HG03066 (cell line): ENCODE results near the gene PTPRU.
"Not testable (repeated sequence)": the region's sequence is repeated elsewhere in the genome, so short reads cannot be mapped to it uniquely, and the experiment has no call there.

ENCODE experiments used
- ATAC-seq: cut with Tn5 transposase; IDR thresholded peaks from one replicate; pipeline ENCODE4 v1.9.1; 2021; ENCODE audit warnings: low read depth; ENCODE audit not compliant: unreplicated experiment

The PTPRU gene

GRCh38 chr1:29284286-29284960, 48.1 kb downstream of the PTPRU start:
- no peak for ATAC-seq

GRCh38 chr1:29284961-29285560, 48.7 kb downstream of the PTPRU start:
- ATAC-seq, result no peak

GRCh38 chr1:29285771-29286170, 49.4 kb downstream of the PTPRU start:
- no peak for ATAC-seq

- no peak for ATAC-seq
Measured at GRCh38 chr1:29286194-29286767, 50.0 kb downstream of the PTPRU start.

GRCh38 chr1:29289493-29289892, 53.2 kb downstream of the PTPRU start:
- no peak for ATAC-seq

GRCh38 chr1:29290414-29290985, 54.2 kb downstream of the PTPRU start:
- ATAC-seq, result no peak

GRCh38 chr1:29291756-29292155, 55.4 kb downstream of the PTPRU start:
- no peak for ATAC-seq

GRCh38 chr1:29292344-29292743, 56.0 kb downstream of the PTPRU start:
- ATAC-seq, result no peak

- ATAC-seq, result no peak
Measured at GRCh38 chr1:29297450-29297849, 61.1 kb downstream of the PTPRU start.

- no peak for ATAC-seq
Measured at GRCh38 chr1:29298246-29298645, 61.9 kb downstream of the PTPRU start.

- no peak for ATAC-seq
Measured at GRCh38 chr1:29299446-29299845, 63.1 kb downstream of the PTPRU start.

- not testable (repeated sequence) for ATAC-seq
Measured at GRCh38 chr1:29301732-29302131, 65.4 kb downstream of the PTPRU start.

GRCh38 chr1:29303201-29304024, 67.1 kb downstream of the PTPRU start:
- no peak for ATAC-seq

GRCh38 chr1:29304025-29304684, 67.8 kb downstream of the PTPRU start:
- no peak for ATAC-seq

- ATAC-seq, result no peak
Measured at GRCh38 chr1:29305943-29306342, 69.6 kb downstream of the PTPRU start.

GRCh38 chr1:29306471-29307140, 70.3 kb downstream of the PTPRU start:
- no peak for ATAC-seq

- no peak for ATAC-seq
Measured at GRCh38 chr1:29309075-29309474, 72.8 kb downstream of the PTPRU start.

GRCh38 chr1:29309621-29310020, 73.3 kb downstream of the PTPRU start:
- ATAC-seq, result no peak

GRCh38 chr1:29310616-29311180, 74.4 kb downstream of the PTPRU start:
- ATAC-seq, result no peak
